Stimulated activated CD8-positive, alpha-beta memory T cell treated with anti-CD3 and anti-CD28 coated beads, Interleukin-12 subunit alpha, Interleukin-12 subunit beta, amount 100 ng/mL, for 4 hours (primary cell): Measurements from ENCODE around the gene LRP5.

Experiments used
- DNase-seq: peaks from one replicate; pipeline ENCODE4 v3.0.0-alpha.2; 2020; ENCODE audit warnings: low read depth

Gene LRP5

GRCh38 chr11:68312117-68312779 is at the start of gene LRP5:
Gene LRP5 (plus strand): TSS chr11:68312591. CDS start chr11:68312715, 124 bp downstream.
- DNase-seq = no peak

GRCh38 chr11:68263444-68264035 is 48.9 kb upstream of the LRP5 start:
- no peak for DNase-seq

GRCh38 chr11:68264244-68264643 is 48.1 kb upstream of the LRP5 start:
- DNase-seq = no peak

- no peak for DNase-seq
Observed at GRCh38 chr11:68264741-68265540, 47.5 kb upstream of the LRP5 start.

- no peak for DNase-seq
Observed at GRCh38 chr11:68266121-68266891, 46.1 kb upstream of the LRP5 start.

GRCh38 chr11:68266936-68267880 is 45.2 kb upstream of the LRP5 start:
- no peak for DNase-seq

- no peak for DNase-seq
Observed at GRCh38 chr11:68267881-68268240, 44.5 kb upstream of the LRP5 start.

- DNase-seq = no peak
Observed at GRCh38 chr11:68269414-68270081, 42.8 kb upstream of the LRP5 start.

GRCh38 chr11:68270196-68271022 is 42.0 kb upstream of the LRP5 start:
- no peak for DNase-seq

- peak; percentile 13 for DNase-seq
Observed at GRCh38 chr11:68271023-68271780, 41.2 kb upstream of the LRP5 start.

GRCh38 chr11:68271781-68272608 is 40.4 kb upstream of the LRP5 start, which contains the start of gene C11orf24:
Gene C11orf24 (minus strand): TSS chr11:68271973. CDS start chr11:68263767, 8,206 bp downstream.
- peak; percentile 92 for DNase-seq

- no peak for DNase-seq
Observed at GRCh38 chr11:68273026-68273738, 39.2 kb upstream of the LRP5 start.

- no peak for DNase-seq
Observed at GRCh38 chr11:68274306-68274705, 38.1 kb upstream of the LRP5 start.

- no peak for DNase-seq
Observed at GRCh38 chr11:68275721-68276507, 36.5 kb upstream of the LRP5 start.

GRCh38 chr11:68276861-68277260 is 35.5 kb upstream of the LRP5 start:
- no peak for DNase-seq

GRCh38 chr11:68279676-68280075 is 32.7 kb upstream of the LRP5 start:
- DNase-seq = no peak
